Type B pancreatic cell (in vitro differentiated cells): Measurements from ENCODE around the gene MYO18B. TPM values are rescaled to one million over a fixed set of nuclear protein-coding genes. Genes with fewer than 3 reads are reported as not detected.

ENCODE experiments used
- DNase-seq: peaks from one replicate; pipeline ENCODE4 v3.0.0; 2021; ENCODE audit warnings: mixed read lengths; ENCODE audit not compliant: unreplicated experiment; ENCODE audit errors: extremely low spot score
- H3K27ac Mint-ChIP-seq: 2 replicates; pipeline ENCODE4 v1.8.0; 2021; ENCODE audit warnings: mild to moderate bottlenecking, mixed read lengths
- H3K27me3 Mint-ChIP-seq: 2 replicates; pipeline ENCODE4 v1.8.0; 2021; ENCODE audit warnings: mixed read lengths
- H3K36me3 Mint-ChIP-seq: 2 replicates; pipeline ENCODE4 v1.8.0; 2021; ENCODE audit warnings: mixed read lengths
- H3K4me1 Mint-ChIP-seq: one replicate; pipeline ENCODE4 v1.8.0; 2021; ENCODE audit warnings: mixed read lengths; ENCODE audit not compliant: unreplicated experiment
- H3K4me3 Mint-ChIP-seq: 2 replicates; pipeline ENCODE4 v1.8.0; 2021; ENCODE audit warnings: mild to moderate bottlenecking, mixed read lengths
- H3K9me3 Mint-ChIP-seq: 2 replicates; pipeline ENCODE4 v1.8.0; 2021; ENCODE audit warnings: mixed read lengths
- total RNA-seq: library from RNA; stranded (reverse); gene quantifications from 2 replicates; pipeline ENCODE4 v1.2.1, GENCODE V29; 2021; ENCODE audit warnings: low replicate concordance
- TF ChIP-seq, protein P1 (sequence below): fragments of 200-600 bp; sonication (generic); conservative IDR thresholded peaks from 2 replicates; pipeline ENCODE4 v1.5.0; 2021; ENCODE audit warnings: antibody characterized with exemption, mild to moderate bottlenecking

Gene MYO18B
- total RNA-seq, 1 donor from 2014 or later = 0.10 TPM

DNA sequence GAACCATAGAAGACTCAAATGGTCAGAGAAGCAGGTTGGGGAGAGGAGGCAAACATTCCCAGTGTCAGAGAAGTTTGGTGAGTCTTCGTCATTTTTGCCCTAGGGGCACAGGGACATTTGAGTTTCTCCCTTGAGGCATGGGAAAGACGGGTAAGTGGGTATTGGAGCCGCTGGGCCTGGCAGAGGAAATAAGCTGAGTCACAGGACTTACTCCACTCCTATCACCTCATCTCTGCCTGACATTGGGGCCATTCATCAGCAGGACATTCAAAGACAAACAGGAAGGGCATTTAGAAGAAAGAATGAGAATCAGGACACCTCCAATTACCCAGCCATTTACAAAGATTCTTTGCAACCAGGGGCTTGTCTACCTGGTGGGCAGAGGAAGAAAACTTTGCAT is 326.6 kb downstream of the MYO18B start:
- Mint-ChIP-seq H3K36me3 (no peaks in the 10 kb centered on the region), H3K4me1 (peaks cover 33% of the 10 kb centered on the region), H3K27me3 (peaks cover 15% of the 10 kb centered on the region), H3K9me3 (no peaks in the 10 kb centered on the region), H3K4me3 (peak overlapping the region; percentile 1), H3K27ac (no peak overlapping the region)
- DNase-seq = no peak
- TF ChIP-seq, protein P1, sequence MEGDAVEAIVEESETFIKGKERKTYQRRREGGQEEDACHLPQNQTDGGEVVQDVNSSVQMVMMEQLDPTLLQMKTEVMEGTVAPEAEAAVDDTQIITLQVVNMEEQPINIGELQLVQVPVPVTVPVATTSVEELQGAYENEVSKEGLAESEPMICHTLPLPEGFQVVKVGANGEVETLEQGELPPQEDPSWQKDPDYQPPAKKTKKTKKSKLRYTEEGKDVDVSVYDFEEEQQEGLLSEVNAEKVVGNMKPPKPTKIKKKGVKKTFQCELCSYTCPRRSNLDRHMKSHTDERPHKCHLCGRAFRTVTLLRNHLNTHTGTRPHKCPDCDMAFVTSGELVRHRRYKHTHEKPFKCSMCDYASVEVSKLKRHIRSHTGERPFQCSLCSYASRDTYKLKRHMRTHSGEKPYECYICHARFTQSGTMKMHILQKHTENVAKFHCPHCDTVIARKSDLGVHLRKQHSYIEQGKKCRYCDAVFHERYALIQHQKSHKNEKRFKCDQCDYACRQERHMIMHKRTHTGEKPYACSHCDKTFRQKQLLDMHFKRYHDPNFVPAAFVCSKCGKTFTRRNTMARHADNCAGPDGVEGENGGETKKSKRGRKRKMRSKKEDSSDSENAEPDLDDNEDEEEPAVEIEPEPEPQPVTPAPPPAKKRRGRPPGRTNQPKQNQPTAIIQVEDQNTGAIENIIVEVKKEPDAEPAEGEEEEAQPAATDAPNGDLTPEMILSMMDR = no peak

DNA sequence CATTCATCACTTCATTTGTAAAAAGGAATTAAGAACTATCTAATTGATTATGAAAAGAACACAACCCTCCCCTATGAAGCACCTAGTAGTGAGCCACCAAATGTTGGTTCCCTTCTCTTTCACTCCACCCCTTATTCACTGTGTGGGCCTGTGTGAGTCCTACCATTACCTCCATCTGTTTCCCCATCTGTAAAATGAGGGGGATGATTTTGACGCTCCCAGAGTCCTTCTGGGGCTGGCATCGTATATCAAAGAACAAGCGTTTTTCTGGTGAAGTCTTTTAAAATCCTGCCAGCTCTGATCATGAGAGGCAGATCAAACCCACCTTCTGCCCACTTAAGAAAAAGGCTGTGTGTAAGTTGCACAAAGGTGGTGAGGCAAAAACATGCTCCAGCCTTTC is 330.6 kb downstream of the MYO18B start:
- Mint-ChIP-seq H3K27me3 (peaks cover 28% of the 10 kb centered on the region), H3K9me3 (no peaks in the 10 kb centered on the region), H3K27ac (no peak overlapping the region), H3K36me3 (no peaks in the 10 kb centered on the region), H3K4me1 (peaks cover 17% of the 10 kb centered on the region), H3K4me3 (no peak overlapping the region)
- TF ChIP-seq, protein P1 = no peak
- DNase-seq = no peak

DNA sequence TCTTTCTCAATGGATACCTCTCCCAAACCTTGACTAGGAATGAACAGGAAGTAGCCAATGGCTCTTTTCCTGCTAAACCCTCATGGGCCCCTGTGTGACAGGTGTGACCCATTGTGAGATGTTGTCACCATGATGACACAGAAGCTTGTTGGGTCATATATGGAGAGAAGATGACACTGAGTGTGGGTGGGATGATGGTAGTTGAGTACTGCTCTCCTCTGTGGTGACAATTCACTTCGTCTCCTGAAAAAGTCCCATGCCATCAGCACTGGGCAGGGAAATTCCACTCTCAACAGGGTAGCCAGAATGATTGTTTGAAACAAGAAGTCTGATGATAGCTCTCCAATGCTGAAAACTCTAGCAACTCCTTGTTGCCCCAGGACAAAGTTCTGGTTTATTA is 333.3 kb downstream of the MYO18B start:
- DNase-seq = no peak
- TF ChIP-seq, protein P1 = no peak
- Mint-ChIP-seq H3K27ac (no peak overlapping the region), H3K4me1 (no peaks in the 10 kb centered on the region), H3K9me3 (no peaks in the 10 kb centered on the region), H3K4me3 (no peak overlapping the region), H3K36me3 (no peaks in the 10 kb centered on the region), H3K27me3 (peaks cover 25% of the 10 kb centered on the region)

DNA sequence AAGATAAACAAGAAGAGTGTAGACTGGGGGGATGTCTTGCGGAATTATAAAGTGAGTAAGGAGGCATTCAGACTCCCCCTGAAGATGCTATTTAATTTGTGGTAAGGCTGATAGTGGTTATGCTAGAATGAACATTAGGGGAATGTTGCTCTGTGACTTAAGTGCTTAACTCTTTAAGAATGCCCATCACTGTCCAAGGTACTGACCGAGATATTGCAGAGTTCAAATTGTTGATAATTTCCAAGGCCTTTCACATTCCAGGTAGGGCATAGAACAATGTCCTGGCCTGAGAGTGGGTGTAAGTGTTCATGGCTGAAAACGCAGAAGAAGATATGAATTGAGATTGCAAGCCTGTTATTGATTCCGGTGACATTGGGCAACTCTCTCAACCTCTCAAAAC is 337.0 kb downstream of the MYO18B start:
- Mint-ChIP-seq H3K9me3 (no peaks in the 10 kb centered on the region), H3K4me1 (no peaks in the 10 kb centered on the region), H3K27me3 (peaks cover 13% of the 10 kb centered on the region), H3K4me3 (no peak overlapping the region), H3K27ac (no peak overlapping the region), H3K36me3 (no peaks in the 10 kb centered on the region)
- DNase-seq = no peak
- TF ChIP-seq, protein P1 = no peak

Other genes with a start within 250 kb of the MYO18B start
- gene GRK3, start 177.5 kb upstream of the MYO18B start, total RNA-seq = 10.3 and 14.0 TPM in 2 replicates